Esophagus muscularis mucosa (tissue), 4 donors: Measurements from ENCODE around the gene TOX2. TPM values are rescaled to one million over a fixed set of nuclear protein-coding genes. Genes with fewer than 3 reads are reported as not detected.

Experiments used
- DNase-seq: peaks from one replicate; pipeline ENCODE4 v3.0.0-alpha.2; 2017; ENCODE audit errors: extremely low spot score
- H3K27ac ChIP-seq, 4 donors: fragments of 200-600 bp; sonication (generic); replicated peaks in 1 of 4; 1 replicate in 3 of 4; 2 replicates in 1 of 4; pipeline ENCODE4 v1.5.1; 2016 to 2019; ENCODE audit warnings: mild to moderate bottlenecking in 1 of 4
- H3K27me3 ChIP-seq, 4 donors: fragments of 200-600 bp; sonication (generic); one replicate each; pipeline versions ENCODE4 v1.5.1 to v1.6.0; 2016 to 2019
- H3K36me3 ChIP-seq, 4 donors: fragments of 200-600 bp; sonication (generic); one replicate each; pipeline ENCODE4 v1.5.1; 2016 to 2019
- H3K4me1 ChIP-seq, 4 donors: fragments of 200-600 bp; sonication (generic); one replicate each; pipeline ENCODE4 v1.5.1; 2016 to 2019
- H3K4me3 ChIP-seq, 4 donors: fragments of 200-600 bp; sonication (generic); 1 replicate in 2 of 4; 2 replicates in 2 of 4; pipeline ENCODE4 v1.5.1; 2016 to 2019; ENCODE audit warnings: mild to moderate bottlenecking in 4 of 4, moderate library complexity in 1 of 4
- H3K9me3 ChIP-seq, 4 donors: fragments of 200-600 bp; sonication (generic); 1 replicate in 3 of 4; 2 replicates in 1 of 4; pipeline ENCODE4 v1.5.1; 2016 to 2019
- CTCF ChIP-seq, 3 experiments: fragments of 200-600 bp in 2 of 3; fragments of 450-650 bp in 1 of 3; sonication (generic) in 2 of 3; IDR thresholded peaks; one replicate each; pipeline ENCODE4 v1.5.1; 2017 to 2019; ENCODE audit warnings: antibody characterized with exemption in 3 of 3, mild to moderate bottlenecking in 2 of 3, moderate library complexity in 1 of 3
- EP300 ChIP-seq: sonication (generic); formaldehyde crosslinking; IDR thresholded peaks from one replicate; pipeline ENCODE4 v1.6.1; 2017; ENCODE audit warnings: antibody characterized with exemption
- POLR2A ChIP-seq: fragments of 450-650 bp; IDR thresholded peaks from one replicate; pipeline ENCODE4 v1.6.1; 2017; ENCODE audit warnings: antibody characterized with exemption, moderate library complexity, mild to moderate bottlenecking, low read depth
- POLR2AphosphoS5 ChIP-seq, 2 donors: sonication (generic); formaldehyde crosslinking; IDR thresholded peaks; one replicate each; pipeline ENCODE4 v1.6.1; 2017; ENCODE audit warnings: antibody characterized with exemption in 2 of 2
- WGBS: methylation state at CpG from one replicate; pipeline ENCODE4 v1.1.5; 2018; 5-methylcytosine and 5-hydroxymethylcytosine counted together
- intact Hi-C: fragments of 100-400 bp; cut with DNase I; formaldehyde crosslinking; loops from one replicate; pipeline ENCODE4 v1.15.1; 2023
- total RNA-seq, 4 donors: library from RNA; depleted of rRNA; stranded (reverse); fragments of >200 nt; gene quantifications; one replicate each; pipeline versions ENCODE4 v1.1.0 to v1.2.1, GENCODE V29; 2016

The TOX2 gene
- total RNA-seq, 4 donors from 2014 or later, result 19.4 to 39.5 (median 32.8) TPM

DNA sequence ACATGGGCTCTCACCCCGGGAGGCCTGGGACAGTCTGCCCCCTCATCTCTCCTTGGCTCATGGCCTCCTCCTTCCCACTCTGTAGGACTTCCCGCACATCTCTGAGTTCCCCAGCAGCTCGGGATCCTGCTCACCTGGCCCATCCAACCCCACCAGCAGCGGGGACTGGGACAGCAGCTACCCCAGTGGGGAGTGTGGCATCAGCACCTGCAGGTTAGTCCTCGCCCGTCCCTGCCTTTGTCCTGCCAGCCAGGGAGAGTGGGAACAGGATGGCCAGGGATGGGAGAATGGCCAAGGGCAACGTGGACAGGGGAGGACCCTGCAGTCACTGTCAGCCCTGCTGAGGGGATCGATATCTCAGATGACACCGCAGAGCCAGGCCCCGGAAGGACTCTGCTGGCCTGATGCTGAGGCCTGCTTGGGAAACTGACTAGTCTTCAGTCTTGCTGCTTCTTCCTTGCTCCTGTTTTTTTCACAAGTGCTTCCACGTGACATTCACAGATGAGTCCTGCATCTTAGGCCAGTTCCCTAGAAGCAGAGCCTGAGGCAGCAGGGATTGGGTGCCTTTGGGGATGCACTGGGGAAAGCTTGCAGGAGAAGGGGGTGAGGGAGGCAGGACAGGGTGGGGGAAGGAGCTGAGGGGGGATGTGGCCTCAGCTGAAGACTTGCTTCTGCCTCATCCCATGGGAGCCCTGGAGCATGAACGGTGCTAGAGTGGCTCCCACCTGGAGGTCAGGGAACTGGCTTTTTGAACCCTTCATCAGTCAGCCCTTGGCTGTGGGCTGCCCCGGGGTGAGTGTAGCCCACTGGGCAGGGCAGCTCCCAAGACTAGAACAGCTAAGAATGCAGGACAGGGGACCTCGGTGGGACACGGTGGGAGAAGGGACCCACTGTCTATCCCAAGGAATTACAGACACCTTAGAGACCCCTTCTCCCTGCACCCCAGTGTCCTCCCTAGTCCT lies 152.3 kb downstream of the TOX2 start:
- no peak for TF ChIP-seq POLR2A
- TF ChIP-seq CTCF (IDR thresholded peaks at IDR 0.05), result no peak
- TF ChIP-seq POLR2AphosphoS5 (IDR thresholded peaks at IDR 0.05), result no peak
- TF ChIP-seq EP300, result no peak
- H3K36me3 ChIP-seq, result peaks cover 0 to 27% (median 12%) of the 10 kb centered on the region in 4 donors
- H3K4me3 ChIP-seq, result no peak overlapping the region
- no peaks in the 10 kb centered on the region for H3K4me1 ChIP-seq
- peak; percentile 87 for DNase-seq
- H3K9me3 ChIP-seq, result no peaks in the 10 kb centered on the region
- WGBS, result 97% methylated on average over 10 of the region's 15 CpGs
- H3K27me3 ChIP-seq, result peaks cover 0 to 4% (median 0%) of the 10 kb centered on the region in 4 donors
- no peak overlapping the region for H3K27ac ChIP-seq
- intact Hi-C loops, result no loop called here

DNA sequence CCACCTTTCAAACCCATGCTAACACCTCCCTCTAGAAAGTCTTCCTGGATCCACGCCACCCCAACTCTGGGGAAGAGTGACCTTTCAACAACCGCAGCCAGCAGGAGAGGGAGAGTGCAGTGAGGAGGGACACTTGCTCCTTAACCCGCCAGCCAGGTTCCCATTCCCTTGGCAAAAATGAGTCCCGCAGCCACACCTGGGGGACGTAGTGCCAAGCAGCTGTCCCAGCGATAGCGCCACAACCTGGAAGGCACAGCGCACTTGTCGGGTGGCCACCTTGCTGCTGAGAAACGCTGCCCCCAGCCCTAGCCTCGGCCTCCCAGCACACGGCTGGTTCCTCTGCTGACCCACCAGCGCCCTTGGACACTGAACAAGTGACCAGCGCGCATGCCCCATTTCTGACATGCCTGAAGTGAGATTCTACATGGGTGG lies 153.0 kb downstream of the TOX2 start:
- peaks cover 0 to 4% (median 0%) of the 10 kb centered on the region in 4 donors for H3K27me3 ChIP-seq
- peaks cover 0 to 27% (median 12%) of the 10 kb centered on the region in 4 donors for H3K36me3 ChIP-seq
- no peaks in the 10 kb centered on the region for H3K9me3 ChIP-seq
- TF ChIP-seq POLR2A, result no peak
- TF ChIP-seq CTCF (IDR thresholded peaks at IDR 0.05), result no peak
- TF ChIP-seq POLR2AphosphoS5 (IDR thresholded peaks at IDR 0.05), result no peak
- no peak for TF ChIP-seq EP300
- DNase-seq, result peak; percentile 84
- no peak overlapping the region for H3K27ac ChIP-seq
- no peaks in the 10 kb centered on the region for H3K4me1 ChIP-seq
- 92% methylated on average over 4 of the region's 15 CpGs for WGBS
- no peak overlapping the region for H3K4me3 ChIP-seq
- intact Hi-C loops, result no loop called here

DNA sequence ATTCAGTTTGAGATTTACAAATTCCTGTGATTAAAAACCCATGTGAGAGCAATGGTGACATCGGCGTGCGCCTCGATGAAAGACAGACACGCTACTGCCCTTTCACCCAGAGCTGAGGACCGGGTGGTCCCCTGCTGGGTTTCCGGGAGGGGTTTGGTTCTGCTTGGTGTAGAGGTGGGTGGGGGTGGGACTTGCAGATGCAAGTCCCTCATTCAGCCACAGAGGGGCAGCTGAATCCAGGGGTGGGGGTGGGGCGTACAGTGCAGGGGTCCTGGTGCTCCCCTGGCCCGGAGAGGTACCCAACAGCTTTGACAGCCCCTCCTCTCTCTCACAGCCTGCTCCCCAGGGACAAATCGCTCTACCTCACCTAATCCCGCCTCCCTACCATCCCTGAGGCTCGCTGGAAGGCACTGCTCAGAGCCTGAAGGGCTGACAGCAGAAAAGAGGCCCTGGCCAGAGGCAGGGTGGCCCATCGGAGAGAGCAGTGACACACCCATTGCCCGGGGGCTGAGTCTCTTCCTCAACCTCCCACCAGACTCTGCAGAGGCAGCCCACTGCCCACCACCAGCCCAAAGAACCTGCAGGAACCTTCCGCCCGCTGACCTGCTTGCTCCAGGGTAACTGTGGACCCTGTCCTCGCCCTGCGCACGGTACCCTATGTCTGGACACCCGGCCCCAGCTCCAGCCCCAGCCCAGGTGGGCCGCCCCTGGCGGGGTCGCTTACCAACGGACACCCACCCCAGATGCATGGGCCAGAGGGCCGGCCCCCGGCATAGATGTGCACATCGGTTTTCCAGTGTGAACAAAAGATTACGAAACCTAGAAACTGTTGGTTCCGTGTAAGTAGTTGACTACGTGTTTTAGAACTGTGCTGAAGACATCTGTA lies 153.9 kb downstream of the TOX2 start:
- no peaks in the 10 kb centered on the region for H3K9me3 ChIP-seq
- no peak overlapping the region for H3K4me3 ChIP-seq
- H3K27ac ChIP-seq, result no peak overlapping the region
- H3K36me3 ChIP-seq, result peaks cover 0 to 27% (median 12%) of the 10 kb centered on the region in 4 donors
- intact Hi-C loops, result no loop called here
- no peaks in the 10 kb centered on the region for H3K4me1 ChIP-seq
- peaks cover 0 to 4% (median 0%) of the 10 kb centered on the region in 4 donors for H3K27me3 ChIP-seq
- 85% methylated on average over 30 of the region's 30 CpGs for WGBS
- DNase-seq, result no peak
- TF ChIP-seq POLR2A (no peak), EP300 (no peak), POLR2AphosphoS5 (IDR thresholded peaks at IDR 0.05) (no peak), CTCF (IDR thresholded peaks at IDR 0.05) (no peak)

DNA sequence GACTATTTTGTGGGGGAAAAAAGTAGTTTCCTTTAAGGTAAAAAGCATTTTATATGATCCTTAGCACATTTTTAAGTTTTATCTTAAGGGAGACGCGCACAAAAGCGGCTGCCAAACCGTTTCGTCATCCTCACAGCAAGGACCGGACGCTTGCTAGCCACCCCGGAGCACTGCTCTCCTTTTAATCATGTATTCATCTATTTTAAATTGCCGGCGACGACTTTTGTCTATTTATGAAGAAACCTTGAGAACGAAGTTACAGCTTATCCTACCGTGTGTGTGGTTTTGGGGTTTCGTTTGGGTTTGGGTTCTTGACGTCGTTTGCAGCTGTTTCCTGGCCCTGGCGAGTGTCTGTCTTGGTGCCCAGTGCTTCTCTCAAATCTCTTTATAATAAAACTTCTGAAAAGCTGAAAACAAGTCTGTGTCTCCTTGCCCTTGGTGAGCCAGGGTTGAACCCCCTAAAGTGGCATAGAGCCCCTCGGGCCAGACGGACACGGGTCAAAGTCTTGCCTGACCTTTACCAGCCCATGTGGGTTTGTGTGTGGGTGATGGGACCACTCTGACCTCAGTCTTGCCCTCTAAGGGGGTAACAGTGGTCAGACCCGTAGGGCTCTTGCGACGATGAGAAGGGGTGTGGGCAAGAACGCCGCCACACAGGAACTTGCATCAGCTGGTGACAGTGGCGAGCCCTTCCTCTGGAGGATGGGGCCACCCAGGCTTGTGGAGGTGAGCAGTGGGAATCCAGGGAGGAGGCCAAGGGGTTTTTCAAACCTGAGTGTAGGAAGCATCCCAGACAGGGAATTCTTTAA lies 154.8 kb downstream of the TOX2 start:
- TF ChIP-seq POLR2A (no peak), CTCF (IDR thresholded peaks at IDR 0.05) (no peak), EP300 (no peak), POLR2AphosphoS5 (IDR thresholded peaks at IDR 0.05) (no peak)
- H3K9me3 ChIP-seq, result no peaks in the 10 kb centered on the region
- H3K4me1 ChIP-seq, result peaks cover 0 to 4% (median 0%) of the 10 kb centered on the region in 4 donors
- peaks cover 0 to 4% (median 0%) of the 10 kb centered on the region in 4 donors for H3K27me3 ChIP-seq
- intact Hi-C loops, result loop anchor here (10.0 kb wide), 1 partner anchor 225 kb away; no protein-coding TSS in a partner anchor
- no peak overlapping the region for H3K27ac ChIP-seq
- H3K4me3 ChIP-seq, result no peak overlapping the region
- WGBS, result 81% methylated on average over 25 of the region's 26 CpGs
- peaks cover 0 to 26% (median 12%) of the 10 kb centered on the region in 4 donors for H3K36me3 ChIP-seq
- peak; percentile 89 for DNase-seq
